Measurements from ENCODE around the gene PPP1R37. TPM values are rescaled to one million over a fixed set of nuclear protein-coding genes. Genes with fewer than 3 reads are reported as not detected.

Gene PPP1R37
- total and polyA plus RNA-seq, 2 of the 13 experiments (the other 11 are each of a cell fraction or from before 2014, with no cell fraction given), result 9.0 to 14.3 TPM

GRCh38 chr19:45114116-45114515 is 21.1 kb downstream of the PPP1R37 start:
- FAIRE-seq, result no peak
- DNase-seq (ENCODE audit: low spot score), result no peak
- ChIA-PET POLR2A (interaction anchor here (1.0 kb wide), 1 partner anchor 12 kb away, joined by 3 read pairs; no protein-coding TSS in a partner anchor), CTCF (ENCODE audit: low intra/inter-chr PET ratio, low total read pairs) (no interaction called here)
- in situ Hi-C loops (cut with HindIII; ENCODE audit: extremely low pct_ligation_motif_present, low pct_unique_long_range_greater_than_20kb) (no loop called here), intact Hi-C loops (cut with micrococcal nuclease; ENCODE audit: unreplicated experiment) (no loop called here)
- WGBS (ENCODE audit: low lambda C conversion rate), result 94% methylated on average over 4 of the region's 4 CpGs
- no peak overlapping the region for H3K4me2 ChIP-seq (ENCODE audit: low read depth, low read length)
- no peak overlapping the region for H3K9ac ChIP-seq (ENCODE audit: insufficient read depth, low read depth, low read length)
- H3K36me3 ChIP-seq (replicated peaks in 1 of 2; ENCODE audit: control insufficient read depth in 1 of 2, insufficient read depth in 2 of 2, low read length in 2 of 2), result peaks cover 0 to 6% of the 10 kb centered on the region in 2 experiments; a peak in 1 of 5 replicates
- peaks cover 19% of the 10 kb centered on the region for H4K20me1 ChIP-seq (ENCODE audit: insufficient read depth, low read length)
- H3K27ac ChIP-seq (ENCODE audit: extremely low read length, insufficient read depth, low read length), result no peak overlapping the region
- no peak for ATAC-seq
- no peaks in the 10 kb centered on the region for H3K27me3 ChIP-seq (ENCODE audit: control insufficient read depth in 1 of 2, insufficient read depth in 2 of 2, low read length in 2 of 2)
- no peaks in the 10 kb centered on the region for H3K9me3 ChIP-seq (ENCODE audit: low read length)
- peaks cover 85% of the 10 kb centered on the region for H3K79me2 ChIP-seq (ENCODE audit: insufficient read depth, low read length)
- peaks cover 37% of the 10 kb centered on the region for H3K4me1 ChIP-seq (ENCODE audit: insufficient read depth, low read length)
- no peak overlapping the region for H3K4me3 ChIP-seq (replicated peaks in 1 of 3; ENCODE audit: insufficient read depth in 1 of 3, low read depth in 2 of 3, low read length in 3 of 3)
- no peak overlapping the region for H2AFZ ChIP-seq (ENCODE audit: low read length)
- BruUV-seq (replicated peaks), result no TSS peak
- TF ChIP-seq ZBTB38 (CRISPR knock-in tag; IDR thresholded peaks at IDR 0.05), result no peak
- no peak for TF ChIP-seq BRD4 (CRISPR knock-in tag; IDR thresholded peaks at IDR 0.05)
- TF ChIP-seq ATM (IDR thresholded peaks at IDR 0.05; ENCODE audit: borderline replicate concordance), result no peak
- TF ChIP-seq AGO1 (IDR thresholded peaks at IDR 0.05; ENCODE audit: low read depth, low read length, poor library complexity, severe bottlenecking), result no peak
- no peak for TF ChIP-seq ZNF281 (CRISPR knock-in tag; IDR thresholded peaks at IDR 0.05; ENCODE audit: borderline replicate concordance)
- no peak for TF ChIP-seq REPIN1 (CRISPR knock-in tag; IDR thresholded peaks at IDR 0.05; ENCODE audit: borderline replicate concordance, low read depth)
- TF ChIP-seq ATF5 (CRISPR knock-in tag; IDR thresholded peaks at IDR 0.05; ENCODE audit: low read depth), result no peak
- TF ChIP-seq FOXK2 (IDR thresholded peaks at IDR 0.05), result no peak
- TF ChIP-seq MBNL3 (CRISPR knock-in tag; conservative IDR thresholded peaks at IDR 0.05), result no peak
- TF ChIP-seq PRMT3 (CRISPR knock-in tag; IDR thresholded peaks at IDR 0.05; ENCODE audit: borderline replicate concordance, low read depth), result no peak
- no peak for TF ChIP-seq SUZ12 (IDR thresholded peaks at IDR 0.05; ENCODE audit: low read depth, low read length)
- TF ChIP-seq SALL1 (CRISPR knock-in tag; IDR thresholded peaks at IDR 0.05), result no peak

All from HepG2 (cell line).